Stimulated activated memory B cell treated with anti-CD40 and anti-IgM and Interleukin-4, amounts not matched to agents 10 μg/mL and 1 μg/mL and 100 μg/mL, for 72 hours (primary cell): ENCODE results near the gene PXK.

Experiments
- ATAC-seq: fragments of 150-1000 bp; cut with Tn5 transposase; 2 replicates; pipeline ENCODE4 v1.10.0; 2021
- H3K27ac Mint-ChIP-seq: one replicate; pipeline ENCODE4 v1.8.0; 2022; ENCODE audit warnings: mild to moderate bottlenecking, mixed read lengths
- H3K27me3 Mint-ChIP-seq: one replicate; pipeline ENCODE4 v1.8.0; 2022; ENCODE audit warnings: mixed read lengths
- H3K36me3 Mint-ChIP-seq: one replicate; pipeline ENCODE4 v1.8.0; 2022; ENCODE audit warnings: mixed read lengths
- H3K4me1 Mint-ChIP-seq: one replicate; pipeline ENCODE4 v1.8.0; 2022; ENCODE audit warnings: mixed read lengths
- H3K4me3 Mint-ChIP-seq: one replicate; pipeline ENCODE4 v1.8.0; 2022; ENCODE audit warnings: mild to moderate bottlenecking, moderate library complexity, mixed read lengths
- H3K9me3 Mint-ChIP-seq: one replicate; pipeline ENCODE4 v1.8.0; 2022; ENCODE audit warnings: mixed read lengths

Gene PXK

DNA sequence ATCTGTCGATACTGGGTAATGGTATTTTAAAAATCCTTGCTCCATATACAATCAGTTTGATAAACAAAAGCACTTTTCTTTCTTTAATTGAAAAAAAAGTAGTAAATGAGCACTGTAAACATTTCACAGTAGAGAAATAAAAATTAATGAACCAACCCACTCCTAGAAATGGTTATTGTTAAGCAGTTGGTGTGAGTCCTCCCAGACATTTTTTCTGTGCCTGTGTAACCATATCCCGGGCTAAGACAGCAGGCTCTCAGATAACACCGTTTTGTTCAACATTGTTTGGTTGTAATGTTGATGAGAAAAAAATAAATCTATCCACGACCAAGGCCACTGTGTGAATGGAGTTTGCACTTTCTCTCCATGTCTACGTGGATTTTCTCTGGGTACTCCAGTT lies 42.6 kb downstream of the PXK start:
- Mint-ChIP-seq H3K27me3 (no peaks in the 10 kb centered on the region), H3K27ac (no peak overlapping the region), H3K36me3 (peaks cover 25% of the 10 kb centered on the region)

DNA sequence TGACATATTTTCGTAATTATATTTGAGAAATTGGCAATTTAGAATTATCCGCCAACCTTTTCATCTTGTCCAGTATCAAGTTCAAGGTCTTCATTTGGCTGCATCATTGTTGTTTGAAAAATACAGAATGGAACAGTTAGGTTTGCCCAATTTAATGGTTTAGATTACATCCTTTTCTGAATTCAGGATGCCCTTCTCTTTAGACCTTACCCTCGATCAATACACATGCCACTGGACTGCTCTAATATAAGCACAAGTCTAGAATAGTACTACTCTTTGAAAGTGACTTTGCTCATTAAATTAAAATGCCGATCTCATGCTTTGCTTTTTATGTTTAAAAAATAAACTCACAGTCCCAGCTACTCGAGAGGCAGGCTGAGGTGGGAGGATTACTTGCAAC lies 44.5 kb downstream of the PXK start:
- no peak for ATAC-seq
- no peaks in the 10 kb centered on the region for H3K9me3 Mint-ChIP-seq
- H3K27ac Mint-ChIP-seq = peak overlapping the region; percentile 40
- H3K27me3 Mint-ChIP-seq = no peaks in the 10 kb centered on the region
- H3K4me1 Mint-ChIP-seq = peaks cover 22% of the 10 kb centered on the region
- peaks cover 26% of the 10 kb centered on the region for H3K36me3 Mint-ChIP-seq
- no peak overlapping the region for H3K4me3 Mint-ChIP-seq

More for the DNA sequence above, 42.6 kb downstream of the PXK start:
- peaks cover 22% of the 10 kb centered on the region for H3K4me1 Mint-ChIP-seq
- H3K4me3 Mint-ChIP-seq = no peak overlapping the region
- H3K9me3 Mint-ChIP-seq = no peaks in the 10 kb centered on the region
- no peak for ATAC-seq

DNA sequence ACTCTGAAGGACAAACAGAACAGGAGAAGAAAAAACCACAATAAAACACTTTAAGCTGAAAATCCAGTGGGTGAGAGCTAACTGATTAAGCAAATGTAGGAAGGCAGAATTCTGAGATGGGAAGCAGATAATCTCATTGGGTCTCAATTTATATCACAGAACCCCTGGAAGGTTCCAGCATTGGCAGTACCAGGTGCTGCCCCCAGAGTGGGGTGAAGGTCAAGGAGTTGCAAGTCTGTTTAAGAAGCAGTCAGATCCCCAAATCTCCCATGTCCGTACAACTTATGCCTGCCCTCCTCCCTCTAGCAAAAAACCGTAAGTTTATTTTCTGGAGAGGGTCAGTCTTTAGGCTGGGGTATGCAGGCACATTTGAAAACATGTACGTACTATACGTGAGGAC lies 45.1 kb downstream of the PXK start:
- Mint-ChIP-seq H3K4me1 (peaks cover 22% of the 10 kb centered on the region), H3K36me3 (peaks cover 31% of the 10 kb centered on the region), H3K9me3 (no peaks in the 10 kb centered on the region), H3K4me3 (no peak overlapping the region), H3K27me3 (no peaks in the 10 kb centered on the region), H3K27ac (peak overlapping the region; percentile 40)
- no peak for ATAC-seq

- no peaks in the 10 kb centered on the region for H3K9me3 Mint-ChIP-seq
- H3K4me3 Mint-ChIP-seq = no peak overlapping the region
- peaks cover 19% of the 10 kb centered on the region for H3K4me1 Mint-ChIP-seq
- H3K27ac Mint-ChIP-seq = peak overlapping the region; percentile 76
- H3K36me3 Mint-ChIP-seq = peaks cover 29% of the 10 kb centered on the region
- H3K27me3 Mint-ChIP-seq = no peaks in the 10 kb centered on the region
- no peak for ATAC-seq
Observed at GRCh38 chr3:58379351-58380073, 46.8 kb downstream of the PXK start.

DNA sequence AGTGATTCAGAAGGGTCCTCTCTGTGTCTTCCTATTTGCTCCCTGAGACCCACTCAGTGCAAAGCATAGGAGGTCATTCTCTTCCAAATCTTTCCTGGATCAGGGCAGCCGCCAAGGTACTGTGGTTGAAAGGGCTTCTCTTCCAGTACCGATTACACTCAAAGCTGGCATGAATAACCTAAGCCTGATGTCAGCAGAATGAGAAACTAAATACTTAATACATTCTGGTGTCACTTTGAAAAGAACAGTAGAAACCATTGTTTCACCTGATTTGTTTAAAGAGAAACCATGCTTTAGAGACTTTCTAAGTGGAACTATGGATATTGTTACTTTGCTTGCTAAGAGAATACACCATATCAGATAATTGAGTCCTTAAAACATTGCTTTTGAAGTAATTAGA lies 50.8 kb downstream of the PXK start:
- Mint-ChIP-seq H3K36me3 (peaks cover 35% of the 10 kb centered on the region), H3K9me3 (no peaks in the 10 kb centered on the region), H3K27me3 (no peaks in the 10 kb centered on the region), H3K4me3 (no peak overlapping the region), H3K27ac (no peak overlapping the region), H3K4me1 (peaks cover 40% of the 10 kb centered on the region)
- no peak for ATAC-seq

DNA sequence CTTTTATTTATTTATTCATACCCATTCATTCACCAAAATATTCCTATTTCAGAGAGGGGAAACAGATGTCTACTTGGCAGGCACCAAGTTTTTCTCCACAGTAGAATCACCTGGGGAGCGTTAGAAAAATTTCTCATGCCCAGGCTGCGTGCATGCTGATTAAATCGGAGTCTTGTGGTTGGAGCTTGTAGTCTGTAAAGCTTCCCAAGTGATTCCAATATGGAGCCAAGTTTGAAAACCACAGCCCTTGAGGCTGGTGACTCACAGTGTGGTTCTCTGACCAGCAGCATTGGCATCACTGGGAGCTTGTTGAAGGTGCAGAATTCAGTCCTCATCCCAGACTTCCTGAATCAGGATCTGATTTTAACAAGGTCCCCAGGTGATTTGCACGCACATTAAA lies 51.2 kb downstream of the PXK start:
- Mint-ChIP-seq H3K4me3 (no peak overlapping the region), H3K27me3 (no peaks in the 10 kb centered on the region), H3K36me3 (peaks cover 35% of the 10 kb centered on the region), H3K27ac (no peak overlapping the region), H3K9me3 (no peaks in the 10 kb centered on the region), H3K4me1 (peaks cover 40% of the 10 kb centered on the region)
- no peak for ATAC-seq

- peaks cover 32% of the 10 kb centered on the region for H3K36me3 Mint-ChIP-seq
- peak; percentile 51 for ATAC-seq
Observed at GRCh38 chr3:58384381-58385090, 51.8 kb downstream of the PXK start.

GRCh38 chr3:58386626-58387365 lies 54.1 kb downstream of the PXK start:
- ATAC-seq = no peak
- Mint-ChIP-seq H3K27me3 (no peaks in the 10 kb centered on the region), H3K4me3 (no peak overlapping the region), H3K9me3 (no peaks in the 10 kb centered on the region), H3K27ac (peak overlapping the region; percentile 62), H3K36me3 (peaks cover 37% of the 10 kb centered on the region), H3K4me1 (peaks cover 26% of the 10 kb centered on the region)

More at GRCh38 chr3:58384381-58385090, 51.8 kb downstream of the PXK start:
- Mint-ChIP-seq H3K4me1 (peaks cover 34% of the 10 kb centered on the region), H3K9me3 (no peaks in the 10 kb centered on the region), H3K27ac (peak overlapping the region; percentile 78), H3K27me3 (no peaks in the 10 kb centered on the region), H3K4me3 (no peak overlapping the region)

DNA sequence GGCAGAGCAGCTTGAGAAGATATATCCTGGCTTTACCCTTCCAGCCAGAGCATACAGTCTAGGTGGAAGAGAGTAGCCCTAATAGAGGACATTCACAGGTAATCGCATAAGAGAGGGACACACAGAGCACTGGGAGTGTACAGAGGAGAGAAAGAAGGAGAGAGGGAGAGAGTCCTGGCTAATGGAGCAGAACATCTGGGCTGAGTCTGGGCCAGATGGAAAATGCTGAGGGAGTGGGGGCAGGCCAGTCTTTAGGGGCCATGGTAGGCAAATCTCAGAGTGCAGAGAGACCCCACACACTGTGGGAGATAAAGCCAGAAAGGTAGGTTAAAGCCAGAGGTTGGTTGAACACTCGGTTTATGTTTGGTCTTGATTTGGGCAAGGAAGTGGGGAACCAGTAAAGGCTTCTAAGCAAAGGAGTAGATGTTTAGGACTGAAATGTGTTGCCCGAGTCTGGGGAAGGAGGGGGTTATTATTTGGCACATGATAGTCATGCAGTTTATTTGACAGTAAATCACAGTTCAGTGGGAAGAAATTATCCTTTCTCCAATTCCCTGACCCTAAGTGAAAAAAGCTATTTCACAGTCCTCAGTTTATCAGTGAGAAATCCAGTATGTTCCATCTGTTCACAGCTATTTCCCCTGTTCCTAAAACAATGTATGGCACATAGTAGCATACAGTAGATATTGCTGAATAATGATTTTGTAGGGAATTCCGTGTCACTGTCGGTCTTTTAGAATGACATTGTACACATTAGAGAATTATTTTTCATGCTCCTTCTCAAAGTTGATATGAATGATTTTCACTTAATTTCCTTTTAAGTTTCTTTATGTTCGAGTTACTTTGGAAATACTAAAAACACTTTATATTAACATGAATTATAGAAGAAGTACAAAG lies 55.2 kb downstream of the PXK start:
- peak overlapping the region; percentile 62 for H3K27ac Mint-ChIP-seq
- H3K4me1 Mint-ChIP-seq = peaks cover 26% of the 10 kb centered on the region
- H3K27me3 Mint-ChIP-seq = no peaks in the 10 kb centered on the region
- no peak overlapping the region for H3K4me3 Mint-ChIP-seq
- H3K9me3 Mint-ChIP-seq = no peaks in the 10 kb centered on the region
- peaks cover 36% of the 10 kb centered on the region for H3K36me3 Mint-ChIP-seq
- no peak for ATAC-seq

DNA sequence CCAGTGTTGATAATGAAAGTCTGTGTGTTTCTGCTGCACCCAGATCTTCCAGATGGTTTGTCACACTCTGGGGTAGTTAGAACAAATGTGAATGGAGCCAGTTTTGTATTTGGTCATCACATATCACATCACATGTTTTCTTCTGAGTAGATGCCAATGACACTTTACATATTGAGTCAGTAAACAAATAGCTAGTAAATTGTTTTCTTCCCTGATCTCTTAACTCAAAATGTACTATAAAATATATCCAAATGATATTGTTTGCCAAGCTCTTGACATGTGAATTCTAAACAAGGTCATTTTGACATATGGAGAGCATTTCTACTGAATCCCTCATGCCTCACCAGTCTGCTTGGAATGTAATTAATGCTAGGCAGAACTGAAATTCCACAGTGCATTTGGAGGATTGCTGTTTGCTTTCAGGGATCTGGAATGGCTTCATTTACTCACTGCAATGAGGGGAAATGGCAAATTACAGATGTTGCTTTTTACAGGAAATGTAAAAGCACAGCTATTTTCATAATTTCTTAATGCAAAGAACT lies 55.9 kb downstream of the PXK start:
- no peaks in the 10 kb centered on the region for H3K9me3 Mint-ChIP-seq
- peak overlapping the region; percentile 44 for H3K27ac Mint-ChIP-seq
- no peak overlapping the region for H3K4me3 Mint-ChIP-seq
- H3K27me3 Mint-ChIP-seq = no peaks in the 10 kb centered on the region
- peaks cover 26% of the 10 kb centered on the region for H3K4me1 Mint-ChIP-seq
- no peak for ATAC-seq
- H3K36me3 Mint-ChIP-seq = peaks cover 36% of the 10 kb centered on the region

GRCh38 chr3:58391156-58391865 lies 58.6 kb downstream of the PXK start:
- Mint-ChIP-seq H3K36me3 (peaks cover 37% of the 10 kb centered on the region), H3K27ac (no peak overlapping the region)
- no peak for ATAC-seq

GRCh38 chr3:58392181-58392580 lies 59.5 kb downstream of the PXK start:
- H3K9me3 Mint-ChIP-seq = no peaks in the 10 kb centered on the region
- no peaks in the 10 kb centered on the region for H3K27me3 Mint-ChIP-seq
- no peak overlapping the region for H3K4me3 Mint-ChIP-seq
- peaks cover 8% of the 10 kb centered on the region for H3K4me1 Mint-ChIP-seq
- H3K36me3 Mint-ChIP-seq = peaks cover 40% of the 10 kb centered on the region
- H3K27ac Mint-ChIP-seq = no peak overlapping the region
- no peak for ATAC-seq

More at GRCh38 chr3:58391156-58391865, 58.6 kb downstream of the PXK start:
- Mint-ChIP-seq H3K9me3 (no peaks in the 10 kb centered on the region), H3K4me3 (no peak overlapping the region), H3K4me1 (peaks cover 17% of the 10 kb centered on the region), H3K27me3 (no peaks in the 10 kb centered on the region)

DNA sequence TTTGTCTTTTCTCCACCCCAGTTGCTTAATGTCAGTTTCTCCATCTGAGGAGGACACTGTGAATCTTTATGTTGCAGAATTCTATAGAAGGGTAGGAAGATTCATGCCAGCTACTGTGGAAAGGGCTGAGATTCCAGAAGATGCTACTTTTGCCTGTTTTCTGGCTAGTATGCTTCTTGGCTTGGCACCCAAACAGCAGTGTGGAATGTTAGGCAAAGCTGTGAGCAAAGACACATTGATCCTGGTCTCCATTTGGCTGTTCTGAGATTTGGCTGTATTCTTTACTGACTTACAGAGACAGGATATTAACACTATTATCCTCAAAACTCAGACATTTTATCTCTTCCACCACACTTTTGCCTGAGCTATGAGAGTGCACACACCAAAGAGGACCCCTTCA lies 61.6 kb downstream of the PXK start:
- no peak for ATAC-seq
- no peaks in the 10 kb centered on the region for H3K9me3 Mint-ChIP-seq
- H3K27ac Mint-ChIP-seq = no peak overlapping the region
- no peaks in the 10 kb centered on the region for H3K27me3 Mint-ChIP-seq
- no peak overlapping the region for H3K4me3 Mint-ChIP-seq
- H3K4me1 Mint-ChIP-seq = no peaks in the 10 kb centered on the region
- H3K36me3 Mint-ChIP-seq = peaks cover 51% of the 10 kb centered on the region
